CD14-positive monocyte (primary cell): Measurements from ENCODE around the gene FOXR1. TPM values are rescaled to one million over a fixed set of nuclear protein-coding genes. Genes with fewer than 3 reads are reported as not detected.

Experiments used
- DNase-seq, 3 donors: peaks; one replicate each; pipeline ENCODE4 v3.0.0-alpha.2; 2011 to 2022
- H2AFZ ChIP-seq: 2 replicates; pipeline ENCODE4 v1.6.0; 2012; ENCODE audit warnings: mild to moderate bottlenecking, low read depth, low read length, inconsistent platforms; ENCODE audit not compliant: insufficient read depth, poor library complexity, severe bottlenecking
- H3K27ac ChIP-seq, 2 donors: 1 replicate in 1 of 2; 2 replicates in 1 of 2; pipeline ENCODE4 v1.5.1; 2012 to 2013; ENCODE audit warnings: low read length in 2 of 2, control low read depth in 1 of 2, inconsistent platforms in 1 of 2, low read depth in 1 of 2, mild to moderate bottlenecking in 1 of 2
- H3K27me3 ChIP-seq, 2 donors: one replicate each; pipeline versions ENCODE4 v1.6.0 to v1.6.1; 2011 to 2013; ENCODE audit warnings: low read length in 2 of 2; ENCODE audit not compliant: control insufficient read depth in 2 of 2, insufficient read depth in 2 of 2
- H3K36me3 ChIP-seq, 2 donors: replicated peaks in 1 of 2; 1 replicate in 1 of 2; 2 replicates in 1 of 2; pipeline versions ENCODE4 v1.5.1 to v1.6.1; 2012 to 2013; ENCODE audit warnings: low read length in 2 of 2, control low read depth in 1 of 2, inconsistent platforms in 1 of 2, mild to moderate bottlenecking in 1 of 2; ENCODE audit not compliant: insufficient read depth in 2 of 2, control insufficient read depth in 1 of 2
- H3K4me1 ChIP-seq, 2 donors: 1 replicate in 1 of 2; 2 replicates in 1 of 2; pipeline versions ENCODE4 v1.5.1 to v1.6.1; 2012 to 2013; ENCODE audit warnings: low read length in 2 of 2, control low read depth in 1 of 2, inconsistent platforms in 1 of 2, mild to moderate bottlenecking in 1 of 2, moderate library complexity in 1 of 2; ENCODE audit not compliant: insufficient read depth in 2 of 2, control insufficient read depth in 1 of 2
- H3K4me2 ChIP-seq: replicated peaks from 2 replicates; pipeline ENCODE3; 2012; ENCODE audit warnings: low read length, moderate library complexity, mild to moderate bottlenecking; ENCODE audit not compliant: poor library complexity, severe bottlenecking; ENCODE audit errors: extremely low read depth
- H3K4me3 ChIP-seq, 3 experiments: fragments of 200-600 bp in 1 of 3; sonication (generic) in 1 of 3; replicated peaks in 1 of 3; 1 replicate in 2 of 3; 2 replicates in 1 of 3; pipeline ENCODE4 v1.5.1; 2011 to 2013; ENCODE audit warnings: low read length in 3 of 3, mild to moderate bottlenecking in 3 of 3, control low read depth in 2 of 3, low read depth in 2 of 3, inconsistent platforms in 1 of 3, moderate library complexity in 1 of 3
- H3K79me2 ChIP-seq: 2 replicates; pipeline ENCODE4 v1.6.0; 2012; ENCODE audit warnings: mild to moderate bottlenecking, control low read depth, inconsistent platforms, low read length, moderate library complexity; ENCODE audit not compliant: insufficient read depth
- H3K9ac ChIP-seq: 2 replicates; pipeline ENCODE4 v1.6.0; 2017; ENCODE audit warnings: low read length, mild to moderate bottlenecking; ENCODE audit not compliant: insufficient read depth, poor library complexity, severe bottlenecking
- H3K9me3 ChIP-seq, 2 donors: replicated peaks in 1 of 2; 1 replicate in 1 of 2; 2 replicates in 1 of 2; pipeline versions ENCODE4 v1.5.1 to v1.6.1; 2012 to 2013; ENCODE audit warnings: low read length in 2 of 2, control low read depth in 1 of 2; ENCODE audit not compliant: control insufficient read depth in 1 of 2, insufficient read depth in 1 of 2
- H4K20me1 ChIP-seq: 2 replicates; pipeline ENCODE4 v1.6.0; 2012; ENCODE audit warnings: mild to moderate bottlenecking, low read length, control low read depth, moderate library complexity; ENCODE audit not compliant: insufficient read depth
- H3K27ac Mint-ChIP-seq, 7 donors: one replicate each; pipeline ENCODE4 v1.8.0; 2020; ENCODE audit warnings: mild to moderate bottlenecking in 7 of 7, mixed read lengths in 7 of 7, moderate library complexity in 6 of 7, inconsistent platforms in 2 of 7
- H3K27me3 Mint-ChIP-seq, 3 donors: one replicate each; pipeline ENCODE4 v1.8.0; 2021 to 2022; ENCODE audit warnings: low read depth in 3 of 3, mild to moderate bottlenecking in 3 of 3, mixed read lengths in 3 of 3, moderate library complexity in 3 of 3, inconsistent platforms in 1 of 3
- H3K36me3 Mint-ChIP-seq, 2 donors: one replicate each; pipeline ENCODE4 v1.8.0; 2020; ENCODE audit warnings: mixed read lengths in 2 of 2, inconsistent platforms in 1 of 2, mild to moderate bottlenecking in 1 of 2
- H3K4me1 Mint-ChIP-seq: one replicate; pipeline ENCODE4 v1.8.0; 2020; ENCODE audit warnings: mild to moderate bottlenecking, mixed read lengths
- H3K4me3 Mint-ChIP-seq, 2 donors: one replicate each; pipeline ENCODE4 v1.8.0; 2020; ENCODE audit warnings: mild to moderate bottlenecking in 2 of 2, mixed read lengths in 2 of 2, moderate library complexity in 1 of 2
- H3K9me3 Mint-ChIP-seq, 7 donors: one replicate each; pipeline ENCODE4 v1.8.0; 2020 to 2022; ENCODE audit warnings: mixed read lengths in 7 of 7, mild to moderate bottlenecking in 6 of 7, moderate library complexity in 6 of 7, inconsistent platforms in 2 of 7
- WGBS: methylation state at CpG from one replicate; pipeline ENCODE4 v1.1.5; 2013; ENCODE audit warnings: missing lambda C conversion rate; ENCODE audit not compliant: insufficient coverage; 5-methylcytosine and 5-hydroxymethylcytosine counted together
- intact Hi-C, 2 donors: fragments of 100-400 bp; cut with micrococcal nuclease; formaldehyde crosslinking; loops; one replicate each; pipeline versions ENCODE4 v1.15.0 to v1.15.1; 2023
- polyA plus RNA-seq, 3 donors: library from polyadenylated mRNA; depleted of rRNA in 1 of 3; unstranded in 2 of 3; stranded (reverse) in 1 of 3; fragments of 300-500 nt in 2 of 3; fragments of >200 nt in 1 of 3; fragmentation: Illumina TruSeq in 2 of 3; gene quantifications; 1 replicate in 2 of 3; 2 replicates in 1 of 3; pipeline ENCODE4 v1.2.3, GENCODE V29; 2012 to 2021
- TF ChIP-seq, protein P1 (sequence below): fragments of 200-600 bp; IDR thresholded peaks from one replicate; pipeline ENCODE4 v1.8.0; 2022; ENCODE audit warnings: antibody characterized with exemption, mild to moderate bottlenecking

FOXR1 gene
- polyA plus RNA-seq, 3 donors = not detected

GRCh38 chr11:118930094-118930712 lies 41.4 kb upstream of the FOXR1 start:
- under 1% methylated on average over 15 of the region's 20 CpGs for WGBS
- Histone ChIP-seq H3K9ac (peak overlapping the region; percentile 79), H2AFZ (peak overlapping the region; percentile 94), H3K27me3 (no peaks in the 10 kb centered on the region), H3K36me3 (no peaks in the 10 kb centered on the region), H3K4me2 (peak overlapping the region; percentile 98), H4K20me1 (no peaks in the 10 kb centered on the region), H3K9me3 (no peaks in the 10 kb centered on the region), H3K4me1 (peaks cover 41 to 50% of the 10 kb centered on the region in 2 donors), H3K4me3 (peak overlapping the region; percentile 78 to 91 (median 84)), H3K27ac (peak overlapping the region; percentile 86 to 87), H3K79me2 (peaks cover 7% of the 10 kb centered on the region)
- TF ChIP-seq, protein P1, sequence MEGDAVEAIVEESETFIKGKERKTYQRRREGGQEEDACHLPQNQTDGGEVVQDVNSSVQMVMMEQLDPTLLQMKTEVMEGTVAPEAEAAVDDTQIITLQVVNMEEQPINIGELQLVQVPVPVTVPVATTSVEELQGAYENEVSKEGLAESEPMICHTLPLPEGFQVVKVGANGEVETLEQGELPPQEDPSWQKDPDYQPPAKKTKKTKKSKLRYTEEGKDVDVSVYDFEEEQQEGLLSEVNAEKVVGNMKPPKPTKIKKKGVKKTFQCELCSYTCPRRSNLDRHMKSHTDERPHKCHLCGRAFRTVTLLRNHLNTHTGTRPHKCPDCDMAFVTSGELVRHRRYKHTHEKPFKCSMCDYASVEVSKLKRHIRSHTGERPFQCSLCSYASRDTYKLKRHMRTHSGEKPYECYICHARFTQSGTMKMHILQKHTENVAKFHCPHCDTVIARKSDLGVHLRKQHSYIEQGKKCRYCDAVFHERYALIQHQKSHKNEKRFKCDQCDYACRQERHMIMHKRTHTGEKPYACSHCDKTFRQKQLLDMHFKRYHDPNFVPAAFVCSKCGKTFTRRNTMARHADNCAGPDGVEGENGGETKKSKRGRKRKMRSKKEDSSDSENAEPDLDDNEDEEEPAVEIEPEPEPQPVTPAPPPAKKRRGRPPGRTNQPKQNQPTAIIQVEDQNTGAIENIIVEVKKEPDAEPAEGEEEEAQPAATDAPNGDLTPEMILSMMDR = peak; percentile 96
- Mint-ChIP-seq H3K27ac (peak overlapping the region in 6 of 7 donors; percentile 56 to 96 (median 80)), H3K27me3 (peaks cover under 1 to 17% (median 4%) of the 10 kb centered on the region in 3 donors), H3K4me1 (peaks cover 37% of the 10 kb centered on the region), H3K36me3 (no peaks in the 10 kb centered on the region), H3K9me3 (peaks cover 0 to 2% (median 0%) of the 10 kb centered on the region in 7 donors), H3K4me3 (peak overlapping the region; percentile 92 to 98)
- peak; percentile 60 to 76 (median 72) for DNase-seq
- intact Hi-C loops = loop anchor here (2.0 to 10.0 kb wide), 3 partner anchors 23 to 245 kb away; no protein-coding TSS in a partner anchor

DNA sequence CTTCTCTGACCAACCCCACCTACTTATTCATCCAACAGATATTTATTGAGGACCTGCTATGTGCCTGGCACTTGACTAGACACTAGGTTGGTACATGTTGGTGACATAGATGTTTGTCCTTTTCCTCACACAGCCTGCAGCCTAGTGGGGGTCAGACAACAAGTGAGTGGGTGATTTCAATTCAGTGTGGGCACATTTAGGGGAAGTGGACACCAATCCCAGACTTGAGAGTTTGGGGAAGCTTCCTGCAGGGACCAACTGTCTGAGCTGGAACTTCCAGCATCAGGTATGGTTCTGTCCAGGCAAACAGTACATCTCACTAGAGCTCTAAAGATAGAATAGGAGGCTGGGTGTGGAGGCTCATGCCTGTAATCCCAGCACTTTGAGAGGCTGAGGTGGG lies 40.0 kb upstream of the FOXR1 start:
- no peaks in the 10 kb centered on the region for H4K20me1 ChIP-seq
- intact Hi-C loops = loop anchor here (2.0 to 10.0 kb wide), 3 partner anchors 25 to 247 kb away; no protein-coding TSS in a partner anchor
- H3K79me2 ChIP-seq = peaks cover 5% of the 10 kb centered on the region
- no peaks in the 10 kb centered on the region for H3K36me3 ChIP-seq
- TF ChIP-seq, protein P1 = no peak
- H3K4me1 ChIP-seq = peaks cover 36 to 42% of the 10 kb centered on the region in 2 donors
- H3K36me3 Mint-ChIP-seq = no peaks in the 10 kb centered on the region
- no peak overlapping the region for H3K4me2 ChIP-seq
- H3K9me3 ChIP-seq = no peaks in the 10 kb centered on the region
- no peak for DNase-seq
- peaks cover 32% of the 10 kb centered on the region for H3K4me1 Mint-ChIP-seq
- H3K27ac ChIP-seq = no peak overlapping the region
- no peak overlapping the region for H2AFZ ChIP-seq
- no peaks in the 10 kb centered on the region for H3K27me3 ChIP-seq
- H3K9ac ChIP-seq = no peak overlapping the region
- no peak overlapping the region for H3K27ac Mint-ChIP-seq
- H3K9me3 Mint-ChIP-seq = peaks cover 0 to 3% (median 0%) of the 10 kb centered on the region in 7 donors
- H3K4me3 ChIP-seq = no peak overlapping the region
- no peak overlapping the region for H3K4me3 Mint-ChIP-seq
- H3K27me3 Mint-ChIP-seq = peaks cover 7 to 18% (median 16%) of the 10 kb centered on the region in 3 donors
